NCI-H1694 (cell line): ENCODE results near the gene LPIN2.
"Not testable (repeated sequence)": the region's sequence is repeated elsewhere in the genome, so short reads cannot be mapped to it uniquely, and the experiment has no call there.

Source experiments
- DNase-seq: peaks from one replicate; lab custom pipeline; 2025; lab: John Stamatoyannopoulos, UW

The LPIN2 gene

GRCh38 chr18:3044931-3045698, 32.2 kb upstream of the LPIN2 start:
- DNase-seq, result no peak

DNA sequence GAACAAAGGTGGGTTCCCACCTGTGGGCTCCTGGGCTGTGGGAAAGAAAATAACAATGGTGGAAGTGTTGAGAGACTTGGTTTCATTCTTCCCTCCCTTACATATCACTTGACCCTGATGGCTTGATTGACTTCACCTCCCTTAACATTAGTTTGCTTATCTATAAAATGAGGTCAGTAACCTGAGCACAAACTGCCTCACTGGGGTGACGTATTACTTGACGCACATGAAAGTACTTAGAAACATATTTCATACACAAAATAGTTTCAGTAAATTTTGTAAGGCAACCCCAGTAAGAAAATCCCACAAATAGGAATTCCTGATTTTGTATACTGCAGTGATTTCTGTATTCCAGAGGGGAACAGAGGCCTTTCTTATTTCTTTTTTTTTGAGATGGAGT, 29.4 kb upstream of the LPIN2 start:
- DNase-seq, result no peak

DNA sequence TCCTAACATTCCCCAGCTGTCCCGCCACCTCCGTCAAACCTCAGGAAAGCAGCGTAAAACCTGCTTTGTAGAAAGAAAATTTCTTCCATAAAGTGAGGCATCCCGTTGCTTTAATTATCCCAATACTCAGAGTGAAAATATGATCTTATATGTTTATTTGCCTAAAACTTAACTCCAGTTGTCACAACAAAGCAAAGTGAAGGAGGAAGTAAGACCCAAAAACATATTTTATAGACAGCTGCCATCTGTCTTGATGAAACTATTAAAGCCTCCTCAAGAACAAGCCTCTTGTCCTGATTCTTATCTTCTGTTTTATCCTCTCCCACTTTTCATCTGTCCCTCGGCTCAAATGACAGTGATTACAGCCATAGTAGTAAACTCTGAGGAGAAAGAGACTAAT, 28.9 kb upstream of the LPIN2 start:
- no peak for DNase-seq

DNA sequence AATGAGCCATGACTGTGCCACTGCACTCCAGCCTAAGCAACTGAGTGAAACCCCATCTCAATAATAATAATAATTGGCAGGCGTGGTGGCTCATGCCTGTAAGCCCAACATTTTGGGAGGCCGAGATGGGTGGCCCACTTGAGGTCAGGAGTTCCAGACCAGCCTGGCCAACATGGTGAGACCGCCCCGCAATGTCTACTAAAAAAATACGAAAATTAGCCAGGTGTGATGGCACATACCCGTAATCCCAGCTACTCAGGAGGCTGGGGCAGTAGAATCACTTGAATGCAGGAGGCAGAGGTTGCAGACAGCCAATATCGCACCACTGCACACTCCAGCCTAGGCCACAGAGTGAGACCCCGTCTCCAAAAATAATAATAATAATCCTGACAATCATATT, 27.9 kb upstream of the LPIN2 start:
- DNase-seq, result no peak

GRCh38 chr18:3040173-3040572, 27.2 kb upstream of the LPIN2 start:
- no peak for DNase-seq

DNA sequence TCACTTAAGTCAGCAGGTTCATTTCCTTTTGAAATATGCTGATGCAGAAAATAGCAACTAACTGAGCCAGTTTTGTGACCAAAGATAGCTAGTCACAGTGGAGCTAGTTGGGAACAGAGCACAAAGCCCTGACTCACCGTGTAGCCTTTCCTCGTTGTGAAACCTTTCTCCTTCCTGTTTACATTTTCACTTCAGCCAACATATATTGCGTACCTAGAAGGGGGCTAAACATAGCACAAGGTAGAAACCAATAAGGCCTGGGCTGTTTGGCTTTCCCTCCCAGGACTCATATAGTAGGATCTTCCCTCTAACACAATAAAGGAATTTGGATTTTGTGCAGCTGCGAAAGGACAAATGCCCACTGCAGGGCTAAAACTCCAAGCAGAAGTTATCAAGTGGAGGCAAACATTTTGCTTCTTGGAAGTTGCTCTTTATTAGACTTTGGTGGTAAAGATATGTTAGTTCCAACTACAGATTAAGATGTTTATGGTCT, 24.5 kb upstream of the LPIN2 start:
- DNase-seq, result no peak

- DNase-seq, result no peak
Observed at GRCh38 chr18:3036108-3036507, 23.2 kb upstream of the LPIN2 start.

DNA sequence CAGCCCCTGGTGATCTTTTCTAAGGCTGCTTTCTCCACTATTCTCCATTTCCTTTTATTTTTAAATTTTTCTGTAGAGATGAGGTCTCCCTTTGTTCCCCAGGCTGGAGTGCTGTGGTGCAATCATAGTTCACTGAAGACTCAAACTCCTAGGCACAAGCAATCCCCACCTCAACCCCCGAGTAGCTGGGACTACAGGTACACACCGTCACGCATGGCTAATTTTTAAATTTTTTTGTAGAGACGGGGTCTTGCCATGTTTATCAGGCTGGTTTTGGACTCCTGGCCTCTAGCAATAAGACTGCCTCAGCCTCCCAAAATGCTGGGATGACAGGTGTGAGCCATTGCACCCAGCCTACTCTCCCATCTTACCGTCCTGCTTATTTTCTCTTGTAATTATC, 22.7 kb upstream of the LPIN2 start:
- DNase-seq, result no peak

- no peak for DNase-seq
Observed at GRCh38 chr18:3032721-3033120, 19.8 kb upstream of the LPIN2 start.

DNA sequence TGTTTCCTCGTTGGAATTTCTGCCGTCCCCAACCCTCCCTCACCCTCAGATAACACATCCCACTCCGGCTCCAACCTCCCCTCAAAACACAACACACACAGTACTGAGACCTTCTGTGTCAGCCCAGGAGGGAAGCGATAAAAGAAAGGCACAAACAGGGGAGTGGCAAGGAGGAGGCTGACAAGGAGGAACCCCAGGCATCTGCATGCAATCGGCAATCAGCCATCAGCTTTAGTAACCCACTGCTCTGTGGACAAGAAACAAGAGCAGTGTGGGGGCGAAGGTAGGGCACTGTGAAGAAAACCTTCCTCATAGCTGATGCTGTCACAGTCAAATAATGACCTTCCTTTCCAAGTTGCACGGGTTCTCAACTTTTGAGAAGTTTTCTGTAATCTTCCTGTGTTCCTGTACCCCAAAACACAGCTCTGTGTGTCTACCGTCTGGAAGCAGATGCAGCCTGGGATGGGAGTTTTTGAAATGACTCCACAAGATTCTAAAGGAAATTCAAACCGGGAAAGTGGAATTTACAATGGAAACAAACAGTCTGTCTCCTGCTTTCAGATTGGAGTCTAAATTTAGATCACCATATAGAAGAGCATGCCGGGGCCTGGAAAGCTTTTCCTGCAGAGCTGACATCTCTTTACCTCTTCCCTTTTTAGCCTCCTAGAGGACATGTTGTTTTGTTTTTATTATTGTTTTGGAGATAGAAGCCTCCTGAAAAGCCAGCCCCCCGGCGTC, 16.4 kb upstream of the LPIN2 start:
- no peak for DNase-seq

- not testable (repeated sequence) for DNase-seq
Observed at GRCh38 chr18:3028115-3028514, 15.2 kb upstream of the LPIN2 start.

- no peak for DNase-seq
Observed at GRCh38 chr18:3027370-3027891, 14.5 kb upstream of the LPIN2 start.

DNA sequence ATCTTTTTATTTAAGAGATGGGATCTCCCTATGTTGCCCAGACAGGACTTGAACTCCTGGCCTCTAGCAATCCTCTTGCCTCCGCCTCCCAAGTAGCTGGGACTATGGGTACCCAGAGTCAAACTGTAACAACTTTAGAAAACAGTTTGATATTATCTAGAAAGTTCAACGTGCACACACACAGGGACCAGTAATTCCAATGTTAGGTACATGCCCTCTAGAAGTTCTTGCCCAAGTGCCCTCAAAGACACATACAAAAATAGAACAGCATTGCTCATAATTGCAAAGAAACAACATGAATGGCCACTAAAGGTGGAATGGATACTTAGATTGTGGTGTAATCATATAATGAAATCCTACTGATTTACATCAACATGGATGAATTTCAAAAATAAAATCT, 12.6 kb upstream of the LPIN2 start:
- DNase-seq, result no peak

DNA sequence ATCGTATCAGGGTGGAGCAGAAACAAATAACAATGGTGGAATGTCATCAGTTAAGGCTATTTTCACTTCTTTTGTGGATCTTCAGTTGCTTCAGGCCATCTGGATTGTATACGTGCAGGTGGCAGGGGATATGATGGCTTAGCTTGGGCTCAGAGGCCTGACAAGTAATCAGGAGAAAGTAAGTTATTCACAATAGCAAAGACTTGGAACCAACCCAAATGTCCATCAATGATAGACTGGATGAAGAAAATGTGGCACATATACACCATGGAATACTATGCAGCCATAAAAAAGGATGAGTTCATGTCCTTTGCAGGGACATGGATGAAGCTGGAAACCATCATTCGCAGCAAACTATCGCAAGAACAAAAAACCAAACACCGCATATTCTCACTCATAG, 10.7 kb upstream of the LPIN2 start:
- DNase-seq, result not testable (repeated sequence)

DNA sequence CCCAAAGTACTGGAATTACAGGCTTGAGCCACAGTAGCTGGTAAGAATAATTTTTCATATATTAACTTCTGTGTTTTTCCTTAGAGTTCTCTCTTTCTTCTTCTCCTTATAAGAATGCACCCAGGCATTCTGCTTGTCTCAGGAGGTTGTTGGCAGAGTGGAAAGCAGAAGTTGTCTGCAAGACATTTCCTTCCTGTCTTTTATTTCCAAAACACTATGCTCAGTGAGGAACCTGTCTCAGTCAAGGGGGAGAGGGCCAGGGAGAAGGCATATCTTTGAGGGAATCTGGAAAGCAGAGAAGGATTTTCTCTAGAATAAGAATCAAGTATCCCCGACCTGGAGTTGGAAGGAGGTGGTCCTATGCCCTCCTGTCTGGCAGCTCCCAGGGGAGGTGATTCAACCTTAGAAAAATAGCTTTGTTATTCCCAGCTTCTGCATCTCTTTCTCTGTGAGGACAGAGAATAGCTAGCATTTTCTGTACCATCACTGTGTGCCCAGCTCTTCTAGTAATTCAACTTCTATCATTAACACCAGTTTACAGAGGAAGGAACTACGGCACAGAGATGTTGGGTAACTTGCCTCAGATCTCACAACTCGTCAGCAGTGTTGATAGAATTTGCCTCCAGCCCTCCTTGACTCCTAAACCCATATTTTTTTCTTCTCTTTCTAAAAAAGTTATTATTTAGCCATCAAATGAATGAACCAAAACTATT, 3.8 kb upstream of the LPIN2 start:
- DNase-seq, result no peak

GRCh38 chr18:3015851-3016250, 2.9 kb upstream of the LPIN2 start:
- DNase-seq, result no peak

GRCh38 chr18:3015204-3015592, 2.3 kb upstream of the LPIN2 start:
- no peak for DNase-seq

- DNase-seq, result no peak
Observed at GRCh38 chr18:3014503-3015203, 1.7 kb upstream of the LPIN2 start.

DNA sequence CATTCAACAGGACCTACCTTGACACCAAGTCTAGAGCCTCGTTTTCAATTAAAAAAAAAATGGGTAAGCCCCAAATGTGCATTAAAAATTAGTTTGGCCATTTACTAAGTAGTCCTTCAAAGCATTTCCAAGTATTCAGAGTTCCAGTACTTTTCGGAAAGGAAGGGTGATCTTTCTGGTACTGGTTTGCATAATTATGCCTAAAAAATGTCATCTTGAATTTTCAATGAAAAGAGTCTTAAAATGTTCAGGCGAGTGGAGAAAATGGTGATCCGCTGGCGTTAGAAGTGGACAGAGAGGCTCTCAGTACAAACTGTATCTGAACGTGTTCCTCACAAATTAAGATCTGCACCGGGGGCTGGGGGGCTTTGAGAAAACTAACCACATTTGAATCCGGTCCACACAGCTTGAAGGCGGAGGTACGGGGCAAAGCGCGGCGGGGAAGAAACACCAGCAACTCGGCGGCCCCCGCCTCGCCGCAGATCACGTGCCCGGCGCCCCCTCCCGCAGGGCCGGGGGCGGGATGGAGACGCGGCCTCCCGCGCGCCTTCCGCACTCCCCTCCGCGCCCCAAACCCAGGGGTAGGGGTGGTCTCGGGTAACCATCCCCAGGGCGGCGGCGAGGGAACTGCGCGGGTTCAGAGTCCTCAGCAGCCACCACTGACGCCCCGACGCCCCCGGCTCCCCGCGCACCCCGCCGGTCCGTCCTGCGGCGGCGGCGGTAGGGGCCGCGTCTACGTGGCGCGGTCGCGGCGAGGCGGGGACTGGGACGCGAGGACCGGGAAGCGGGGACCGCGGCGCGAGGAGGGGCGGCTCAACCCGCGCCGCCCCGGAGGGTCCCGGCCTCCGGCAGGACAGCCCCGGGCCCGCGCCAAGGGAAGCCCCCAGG, 564 bp downstream of the LPIN2 start:
- no peak for DNase-seq

DNA sequence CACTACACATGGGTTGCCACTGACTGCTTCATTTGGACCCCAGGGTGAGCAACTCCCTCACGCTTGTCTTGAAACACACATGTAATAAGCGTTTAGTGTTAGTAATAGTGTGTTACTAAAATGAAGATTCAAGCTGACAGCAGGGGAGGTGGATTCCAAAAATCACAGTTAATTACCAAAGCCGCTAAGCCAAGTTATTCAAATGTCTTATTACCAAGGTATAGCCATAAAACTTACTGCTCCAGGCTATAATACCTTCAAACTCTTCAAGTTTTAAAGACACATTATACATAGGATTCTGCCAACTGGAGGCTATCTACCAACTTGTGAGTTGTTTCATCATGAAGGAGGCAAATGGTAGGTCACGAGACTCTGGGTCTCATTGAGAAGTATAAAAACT, 2.9 kb downstream of the LPIN2 start:
- DNase-seq, result no peak

- DNase-seq, result no peak
Observed at GRCh38 chr18:3008541-3008940, 4.4 kb downstream of the LPIN2 start.
